A549 (cell line): ENCODE measurements around the gene MRAP2. TPM values are rescaled to one million over a fixed set of nuclear protein-coding genes. Genes with fewer than 3 reads are reported as not detected.

ENCODE experiments used
- ATAC-seq, 2 experiments: fragments of 200-7000 bp in 1 of 2; fragments of >200 bp in 1 of 2; cut with Nextera tagmentation in 1 of 2; cut with Tn5 transposase in 1 of 2; 3 replicates each; pipeline versions ENCODE4 v1.8.0 to v1.9.1; 2018 to 2020; ENCODE audit warnings: mild to moderate bottlenecking in 1 of 2, moderate library complexity in 1 of 2
- CTCF ChIA-PET: fragments of 300-600 bp; sonication (Branson Sonifier 250); formaldehyde crosslinking; extraction: SDS; loops from one replicate; lab custom pipeline; 2021; ENCODE audit warnings: antibody characterized with exemption, inconsistent platforms; lab: Yijun Ruan, JAX
- POLR2A ChIA-PET: fragments of 350-600 bp; formaldehyde crosslinking; extraction: SDS; loops from one replicate; lab custom pipeline; 2021; ENCODE audit warnings: antibody characterized with exemption, inconsistent platforms; lab: Yijun Ruan, JAX
- DNase-seq, 2 experiments: peaks; one replicate each; pipeline versions ENCODE4 v3.0.0 to v3.0.0-alpha.2; 2011 to 2016; ENCODE audit warnings: low read depth in 1 of 2, low spot score in 1 of 2
- FAIRE-seq: peaks from 2 replicates; lab custom pipeline; 2011; peaks lifted over from hg19 to GRCh38; lab: Jason Lieb, UNC
- H3K27ac ChIP-seq, 2 experiments: fragments of >200 bp; sonication (Bioruptor Twin); formaldehyde crosslinking; 3 replicates each; pipeline ENCODE4 v1.5.1; 2016 to 2017
- H3K4me1 ChIP-seq: fragments of >200 bp; sonication (Bioruptor Twin); formaldehyde crosslinking; 3 replicates; pipeline ENCODE4 v1.6.1; 2016
- H3K4me2 ChIP-seq: fragments of >200 bp; sonication (Bioruptor Twin); formaldehyde crosslinking; 3 replicates; pipeline ENCODE4 v1.6.1; 2016
- H3K4me3 ChIP-seq: fragments of >200 bp; sonication (Bioruptor Twin); formaldehyde crosslinking; 3 replicates; pipeline ENCODE4 v1.5.1; 2016
- H3K9me3 ChIP-seq: fragments of >200 bp; sonication (Bioruptor Twin); formaldehyde crosslinking; 3 replicates; pipeline ENCODE4 v1.6.1; 2016
- CEBPB ChIP-seq, 2 experiments: fragments of >200 bp in 1 of 2; sonication (Bioruptor Twin) in 1 of 2; formaldehyde crosslinking in 1 of 2; IDR thresholded peaks; 2 replicates each; pipeline ENCODE4 v1.6.1; 2012 to 2016
- CHD4 ChIP-seq: fragments of 200-600 bp; sonication (generic); IDR thresholded peaks from 2 replicates; pipeline ENCODE4 v1.6.1; 2016; ENCODE audit warnings: antibody characterized with exemption, mild to moderate bottlenecking, borderline replicate concordance
- CTCF ChIP-seq: fragments of >200 bp; sonication (Bioruptor Twin); formaldehyde crosslinking; IDR thresholded peaks from 3 replicates; pipeline ENCODE4 v1.5.1; 2016
- EHMT2 ChIP-seq: fragments of 200-600 bp; sonication (generic); IDR thresholded peaks from 2 replicates; pipeline ENCODE4 v1.6.1; 2016; ENCODE audit warnings: antibody characterized with exemption, low read depth, mild to moderate bottlenecking, moderate library complexity
- EP300 ChIP-seq, 2 experiments: fragments of >200 bp; sonication (Bioruptor Twin); formaldehyde crosslinking; IDR thresholded peaks; 2 replicates in 1 of 2; 3 replicates in 1 of 2; pipeline ENCODE4 v1.6.1; 2016 to 2017
- FOSB ChIP-seq: fragments of 250-450 bp; sonication (Bioruptor Pico); IDR thresholded peaks from 2 replicates; pipeline ENCODE4 v1.5.0; 2020; ENCODE audit warnings: mild to moderate bottlenecking, moderate library complexity
- GATA3 ChIP-seq: IDR thresholded peaks from 2 replicates; pipeline ENCODE4 v1.6.1; 2012; ENCODE audit warnings: borderline replicate concordance
- HEYL ChIP-seq: fragments of 250-450 bp; sonication (Bioruptor Pico); IDR thresholded peaks from 2 replicates; pipeline ENCODE4 v1.8.0; 2021; ENCODE audit warnings: mild to moderate bottlenecking, moderate library complexity
- HOXA7 ChIP-seq: fragments of 250-450 bp; sonication (Bioruptor Pico); IDR thresholded peaks from 2 replicates; pipeline ENCODE4 v1.5.0; 2020; ENCODE audit warnings: mild to moderate bottlenecking, moderate library complexity
- HOXB5 ChIP-seq: fragments of 250-450 bp; sonication (Bioruptor Pico); IDR thresholded peaks from 2 replicates; pipeline ENCODE4 v1.5.0; 2020; ENCODE audit warnings: mild to moderate bottlenecking, moderate library complexity
- JUN ChIP-seq, 2 experiments: fragments of >200 bp; sonication (Bioruptor Twin); formaldehyde crosslinking; IDR thresholded peaks; 2 replicates in 1 of 2; 3 replicates in 1 of 2; pipeline ENCODE4 v1.6.1; 2016 to 2017
- JUNB ChIP-seq: fragments of >200 bp; sonication (Bioruptor Twin); formaldehyde crosslinking; IDR thresholded peaks from 2 replicates; pipeline ENCODE4 v1.6.1; 2016
- MAX ChIP-seq: IDR thresholded peaks from 2 replicates; pipeline ENCODE4 v1.6.1; 2012
- MYC ChIP-seq: IDR thresholded peaks from 2 replicates; pipeline ENCODE4 v1.6.1; 2012; ENCODE audit warnings: mild to moderate bottlenecking, inconsistent platforms, low read length, improper control_type of control experiment, borderline replicate concordance
- NFE2L2 ChIP-seq: fragments of 150-350 bp; conservative IDR thresholded peaks from 2 replicates; pipeline ENCODE4 v1.6.1; 2014; ENCODE audit warnings: low read length
- NPAS2 ChIP-seq: fragments of 250-450 bp; sonication (Bioruptor Pico); IDR thresholded peaks from 2 replicates; pipeline ENCODE4 v1.8.0; 2022; ENCODE audit warnings: mild to moderate bottlenecking, moderate library complexity, borderline replicate concordance
- NR3C1 ChIP-seq: fragments of >200 bp; sonication (Bioruptor Twin); formaldehyde crosslinking; IDR thresholded peaks from 3 replicates; pipeline ENCODE4 v1.6.1; 2017
- PHF8 ChIP-seq: fragments of 200-600 bp; sonication (generic); IDR thresholded peaks from 2 replicates; pipeline ENCODE4 v1.6.1; 2016; ENCODE audit warnings: low read depth, mild to moderate bottlenecking, antibody characterized with exemption, moderate library complexity, borderline replicate concordance
- POLR2A ChIP-seq: IDR thresholded peaks from 2 replicates; pipeline ENCODE4 v1.6.1; 2012; ENCODE audit warnings: mild to moderate bottlenecking, low read length
- POLR2AphosphoS2 ChIP-seq: conservative IDR thresholded peaks from 2 replicates; pipeline ENCODE4 v1.6.1; 2012; ENCODE audit warnings: low read length, improper control_type of control experiment, inconsistent platforms
- RCOR1 ChIP-seq: fragments of 150-350 bp; IDR thresholded peaks from 2 replicates; pipeline ENCODE4 v1.6.1; 2014; ENCODE audit warnings: antibody characterized with exemption, low read length, low read depth
- RFX5 ChIP-seq: fragments of 450-650 bp; IDR thresholded peaks from 2 replicates; pipeline ENCODE4 v1.7.1; 2014; ENCODE audit warnings: antibody characterized with exemption, mild to moderate bottlenecking, moderate library complexity
- TFCP2L1 ChIP-seq: fragments of 250-450 bp; sonication (Bioruptor Pico); IDR thresholded peaks from 2 replicates; pipeline ENCODE4 v1.5.0; 2021; ENCODE audit warnings: mild to moderate bottlenecking
- TP53 ChIP-seq: fragments of 250-450 bp; sonication (Bioruptor Pico); IDR thresholded peaks from 2 replicates; pipeline ENCODE4 v1.5.0; 2021; ENCODE audit warnings: mild to moderate bottlenecking, moderate library complexity
- ZC3H11A ChIP-seq: fragments of 450-650 bp; IDR thresholded peaks from 2 replicates; pipeline ENCODE4 v1.6.1; 2014; ENCODE audit warnings: antibody characterized with exemption, mild to moderate bottlenecking
- ZNF302 ChIP-seq: fragments of 250-450 bp; sonication (Bioruptor Pico); IDR thresholded peaks from 2 replicates; pipeline ENCODE4 v1.9.0; 2021; ENCODE audit warnings: inconsistent platforms, mild to moderate bottlenecking, moderate library complexity
- WGBS: methylation state at CpG from one replicate; pipeline ENCODE4 v1.1.6; 2017; ENCODE audit errors: missing lambda C conversion rate; 5-methylcytosine and 5-hydroxymethylcytosine counted together
- polyA plus RNA-seq, 4 experiments: library from polyadenylated mRNA; depleted of rRNA in 3 of 4; stranded (reverse); fragments of >200 nt; fragmentation: RNase III in 1 of 4; extraction: RNeasy Plus Mini Kit Qiagen cat#74134 plus additional on column Dnase treatment in 1 of 4; gene quantifications; 2 replicates in 3 of 4; 3 replicates in 1 of 4; pipeline ENCODE4 v1.2.3, GENCODE V29; 2011 to 2017
- TF ChIP-seq, protein P1 (sequence below): fragments of >200 bp; sonication (Bioruptor Twin); formaldehyde crosslinking; IDR thresholded peaks from 3 replicates; pipeline ENCODE4 v1.6.1; 2016

Gene MRAP2
- polyA plus RNA-seq, 2 of the 4 experiments (the other 2 are of a cell fraction), result 0.75 to 2.2 TPM

- POLR2A ChIA-PET, result no interaction called here
- no peak overlapping the region for H3K27ac ChIP-seq
- no peaks in the 10 kb centered on the region for H3K9me3 ChIP-seq
- no peak overlapping the region for H3K4me2 ChIP-seq
- H3K4me3 ChIP-seq, result no peak overlapping the region
- 21% methylated on average over 3 of the region's 3 CpGs for WGBS
- no peak for ATAC-seq
- H3K4me1 ChIP-seq, result no peaks in the 10 kb centered on the region
- no peak for TF ChIP-seq TP53
- TF ChIP-seq EHMT2, result no peak
- TF ChIP-seq PHF8, result no peak
- TF ChIP-seq RFX5, result no peak
- TF ChIP-seq EP300 (IDR thresholded peaks at IDR 0.05), result no peak
- TF ChIP-seq JUNB, result no peak
- TF ChIP-seq HOXA7, result no peak
- no peak for TF ChIP-seq RCOR1
- no peak for TF ChIP-seq ZC3H11A
- TF ChIP-seq HEYL, result no peak
- no peak for TF ChIP-seq CTCF
- TF ChIP-seq FOSB (CRISPR knock-in tag), result no peak
- no peak for TF ChIP-seq CEBPB (IDR thresholded peaks at IDR 0.05)
- TF ChIP-seq POLR2AphosphoS2, result no peak
- TF ChIP-seq NFE2L2, result no peak
- no peak for TF ChIP-seq MAX
- TF ChIP-seq NR3C1, result no peak
- TF ChIP-seq, all 56 proteins: peak for 0
- no peak for FAIRE-seq
- no peak for DNase-seq
- CTCF ChIA-PET, result no interaction called here
Observed at GRCh38 chr6:84013931-84014330, 19.6 kb upstream of the MRAP2 start.

DNA sequence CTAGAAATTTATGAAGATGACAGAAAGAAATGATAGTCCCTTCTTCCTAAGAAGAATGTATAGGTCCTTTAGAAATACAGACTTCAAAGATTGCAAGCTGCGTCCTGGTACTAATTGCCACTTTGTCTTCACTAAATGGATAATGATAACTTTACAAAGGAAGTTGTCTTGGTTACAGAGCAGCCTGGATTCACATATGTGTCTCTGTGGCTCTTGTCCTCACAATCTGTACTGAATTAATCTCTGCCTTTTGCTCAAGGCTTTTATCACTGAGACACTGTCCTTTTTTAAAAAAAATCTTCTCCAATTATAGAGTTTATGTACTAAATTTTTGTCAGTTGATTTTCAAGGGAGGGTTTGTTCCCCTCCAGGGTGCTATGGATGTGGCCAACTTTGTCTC lies 17.5 kb upstream of the MRAP2 start:
- ChIA-PET POLR2A (no interaction called here), CTCF (interaction anchor here (0.5 kb wide), 1 partner anchor 1392 kb away, joined by 3 read pairs; no protein-coding TSS in a partner anchor)
- DNase-seq (no peak), ATAC-seq (no peak), FAIRE-seq (no peak)
- H3K27ac ChIP-seq, result no peak overlapping the region
- no peaks in the 10 kb centered on the region for H3K9me3 ChIP-seq
- H3K4me1 ChIP-seq, result no peaks in the 10 kb centered on the region
- H3K4me2 ChIP-seq, result no peak overlapping the region
- 76% methylated on average over 1 of the region's 1 CpG for WGBS
- H3K4me3 ChIP-seq, result no peak overlapping the region
- no peak for TF ChIP-seq HOXB5 (CRISPR knock-in tag)
- TF ChIP-seq EP300 (IDR thresholded peaks at IDR 0.05), result no peak
- TF ChIP-seq MYC, result no peak
- no peak for TF ChIP-seq CHD4
- no peak for TF ChIP-seq NR3C1
- TF ChIP-seq, protein P1, sequence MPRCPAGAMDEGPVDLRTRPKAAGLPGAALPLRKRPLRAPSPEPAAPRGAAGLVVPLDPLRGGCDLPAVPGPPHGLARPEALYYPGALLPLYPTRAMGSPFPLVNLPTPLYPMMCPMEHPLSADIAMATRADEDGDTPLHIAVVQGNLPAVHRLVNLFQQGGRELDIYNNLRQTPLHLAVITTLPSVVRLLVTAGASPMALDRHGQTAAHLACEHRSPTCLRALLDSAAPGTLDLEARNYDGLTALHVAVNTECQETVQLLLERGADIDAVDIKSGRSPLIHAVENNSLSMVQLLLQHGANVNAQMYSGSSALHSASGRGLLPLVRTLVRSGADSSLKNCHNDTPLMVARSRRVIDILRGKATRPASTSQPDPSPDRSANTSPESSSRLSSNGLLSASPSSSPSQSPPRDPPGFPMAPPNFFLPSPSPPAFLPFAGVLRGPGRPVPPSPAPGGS, result no peak
- no peak for TF ChIP-seq ZNF302 (CRISPR knock-in tag)
- TF ChIP-seq GATA3, result no peak
- no peak for TF ChIP-seq JUN (IDR thresholded peaks at IDR 0.05)
- no peak for TF ChIP-seq TFCP2L1 (CRISPR knock-in tag)
- TF ChIP-seq CTCF, result no peak
- no peak for TF ChIP-seq POLR2A
- no peak for TF ChIP-seq NPAS2
- TF ChIP-seq RCOR1, result no peak
- no peak for TF ChIP-seq TP53
